Trophoblast cell (in vitro differentiated cells and primary cell): ENCODE results near the gene BOD1L1.

ENCODE experiments used
- DNase-seq, 2 donors: peaks; one replicate each; pipeline ENCODE4 v3.0.0-alpha.2; 2016
- H2AFZ ChIP-seq: 2 replicates; pipeline ENCODE4 v1.6.1; 2013; ENCODE audit warnings: low read length, moderate library complexity, mild to moderate bottlenecking; ENCODE audit not compliant: insufficient read depth, poor library complexity
- H2AK5ac ChIP-seq: 2 replicates; pipeline ENCODE4 v1.6.1; 2013; ENCODE audit warnings: mild to moderate bottlenecking, low read length
- H2BK120ac ChIP-seq: 2 replicates; pipeline ENCODE4 v1.6.1; 2013; ENCODE audit warnings: low read length, mild to moderate bottlenecking, moderate library complexity; ENCODE audit not compliant: insufficient read depth, poor library complexity
- H2BK12ac ChIP-seq: 2 replicates; pipeline ENCODE4 v1.6.1; 2013; ENCODE audit warnings: mild to moderate bottlenecking, low read length, moderate library complexity
- H2BK5ac ChIP-seq: 2 replicates; pipeline ENCODE4 v1.6.1; 2013; ENCODE audit warnings: low read length, low read depth, moderate library complexity, mild to moderate bottlenecking; ENCODE audit not compliant: poor library complexity
- H3K14ac ChIP-seq: 2 replicates; pipeline ENCODE4 v1.6.1; 2013; ENCODE audit warnings: mild to moderate bottlenecking, low read length
- H3K18ac ChIP-seq: 2 replicates; pipeline ENCODE4 v1.6.1; 2013; ENCODE audit warnings: mild to moderate bottlenecking, low read length
- H3K23ac ChIP-seq: 2 replicates; pipeline ENCODE4 v1.6.1; 2013; ENCODE audit warnings: low read length
- H3K27ac ChIP-seq: 2 replicates; pipeline ENCODE4 v1.5.1; 2013; ENCODE audit warnings: low read depth, mild to moderate bottlenecking, inconsistent platforms, low read length, moderate library complexity
- H3K27me3 ChIP-seq: 2 replicates; pipeline ENCODE4 v1.6.1; 2013; ENCODE audit warnings: inconsistent platforms, mild to moderate bottlenecking, low read length, moderate library complexity; ENCODE audit not compliant: insufficient read depth
- H3K36me3 ChIP-seq, 2 experiments: 1 replicate in 1 of 2; 2 replicates in 1 of 2; pipeline ENCODE4 v1.6.1; 2013; ENCODE audit warnings: low read length in 2 of 2, mild to moderate bottlenecking in 2 of 2, moderate library complexity in 1 of 2; ENCODE audit not compliant: insufficient read depth in 2 of 2, control insufficient read depth in 1 of 2
- H3K4ac ChIP-seq: 2 replicates; pipeline ENCODE4 v1.6.1; 2013; ENCODE audit warnings: low read depth, mild to moderate bottlenecking, low read length, moderate library complexity
- H3K4me1 ChIP-seq, 2 experiments: 1 replicate in 1 of 2; 2 replicates in 1 of 2; pipeline ENCODE4 v1.6.1; 2013; ENCODE audit warnings: low read length in 2 of 2, mild to moderate bottlenecking in 2 of 2, moderate library complexity in 1 of 2; ENCODE audit not compliant: insufficient read depth in 2 of 2, control insufficient read depth in 1 of 2
- H3K4me2 ChIP-seq: 2 replicates; pipeline ENCODE4 v1.6.1; 2013; ENCODE audit warnings: inconsistent platforms, mild to moderate bottlenecking, low read length, moderate library complexity
- H3K4me3 ChIP-seq: 2 replicates; pipeline ENCODE4 v1.5.1; 2013; ENCODE audit warnings: mild to moderate bottlenecking, low read depth, low read length, inconsistent platforms
- H3K79me1 ChIP-seq: one replicate; pipeline ENCODE4 v1.6.1; 2013; ENCODE audit warnings: low read length
- H3K79me2 ChIP-seq: 2 replicates; pipeline ENCODE4 v1.6.1; 2013; ENCODE audit warnings: low read length, mild to moderate bottlenecking; ENCODE audit not compliant: control insufficient read depth, insufficient read depth, poor library complexity
- H3K9ac ChIP-seq: 2 replicates; pipeline ENCODE4 v1.6.1; 2013; ENCODE audit warnings: mild to moderate bottlenecking, low read length
- H3K9me3 ChIP-seq: 2 replicates; pipeline ENCODE4 v1.6.1; 2013; ENCODE audit warnings: low read depth, mild to moderate bottlenecking, control low read depth, inconsistent platforms, low read length; ENCODE audit not compliant: insufficient read depth
- H4K12ac ChIP-seq: 2 replicates; pipeline ENCODE4 v1.6.1; 2013; ENCODE audit warnings: low read depth, mild to moderate bottlenecking, low read length, moderate library complexity
- H4K8ac ChIP-seq: 2 replicates; pipeline ENCODE4 v1.6.1; 2013; ENCODE audit warnings: low read depth, mild to moderate bottlenecking, low read length, moderate library complexity
- H4K91ac ChIP-seq: one replicate; pipeline ENCODE4 v1.6.1; 2013; ENCODE audit warnings: low read depth, mild to moderate bottlenecking, low read length, moderate library complexity
- WGBS: extraction: QIAGEN DNeasy Blood & Tissue Kit; methylation state at CpG from one replicate; pipeline ENCODE4 v1.1.7; 2013; ENCODE audit warnings: missing lambda C conversion rate; ENCODE audit not compliant: insufficient read length, insufficient coverage; ENCODE audit errors: extremely low coverage; 5-methylcytosine and 5-hydroxymethylcytosine counted together

BOD1L1 gene

GRCh38 chr4:13543032-13543838 lies 84.3 kb downstream of the BOD1L1 start:
- Histone ChIP-seq H4K91ac (no peak overlapping the region), H3K4me3 (no peak overlapping the region), H4K8ac (no peak overlapping the region), H3K9me3 (peaks cover 16% of the 10 kb centered on the region), H2BK120ac (no peak overlapping the region), H2AK5ac (no peak overlapping the region), H3K36me3 (no peaks in the 10 kb centered on the region), H2AFZ (no peak overlapping the region), H2BK12ac (no peak overlapping the region), H3K23ac (no peak overlapping the region), H3K27ac (no peak overlapping the region), H4K12ac (no peak overlapping the region), H3K79me1 (no peaks in the 10 kb centered on the region), H3K4me2 (peak overlapping the region; percentile 91), H3K18ac (no peak overlapping the region), H3K9ac (no peak overlapping the region), H3K4me1 (peaks cover 6 to 25% of the 10 kb centered on the region in 2 experiments), H3K4ac (no peak overlapping the region), H3K79me2 (no peaks in the 10 kb centered on the region), H2BK5ac (no peak overlapping the region), H3K14ac (no peak overlapping the region), H3K27me3 (peaks cover 82% of the 10 kb centered on the region)
- DNase-seq = no peak
- WGBS = no CpG with 5 or more reads among the region's 30 CpGs

GRCh38 chr4:13542577-13543031 lies 84.9 kb downstream of the BOD1L1 start:
- Histone ChIP-seq H3K4me1 (peaks cover 6 to 23% of the 10 kb centered on the region in 2 experiments), H3K18ac (no peak overlapping the region), H3K4me3 (no peak overlapping the region), H3K14ac (no peak overlapping the region), H3K23ac (no peak overlapping the region), H3K36me3 (no peaks in the 10 kb centered on the region), H3K9me3 (peaks cover 16% of the 10 kb centered on the region), H3K9ac (no peak overlapping the region), H2BK120ac (no peak overlapping the region), H3K4me2 (peak overlapping the region; percentile 53), H2AFZ (no peak overlapping the region), H3K79me2 (no peaks in the 10 kb centered on the region), H3K4ac (no peak overlapping the region), H2BK5ac (no peak overlapping the region), H3K79me1 (no peaks in the 10 kb centered on the region), H4K8ac (no peak overlapping the region), H4K12ac (no peak overlapping the region), H2BK12ac (no peak overlapping the region), H4K91ac (no peak overlapping the region), H3K27ac (no peak overlapping the region), H3K27me3 (peaks cover 82% of the 10 kb centered on the region), H2AK5ac (no peak overlapping the region)
- no peak for DNase-seq
- WGBS = no CpG with 5 or more reads among the region's 27 CpGs

GRCh38 chr4:13541720-13542576 lies 85.6 kb downstream of the BOD1L1 start:
- Histone ChIP-seq H3K23ac (no peak overlapping the region), H2BK120ac (no peak overlapping the region), H3K9me3 (peaks cover 18% of the 10 kb centered on the region), H3K4me3 (no peak overlapping the region), H3K18ac (no peak overlapping the region), H3K79me1 (no peaks in the 10 kb centered on the region), H3K4me1 (peaks cover 6 to 21% of the 10 kb centered on the region in 2 experiments), H3K4me2 (peak overlapping the region; percentile 53), H3K27me3 (peaks cover 82% of the 10 kb centered on the region), H3K4ac (no peak overlapping the region), H3K9ac (no peak overlapping the region), H2AK5ac (no peak overlapping the region), H2AFZ (no peak overlapping the region), H2BK5ac (no peak overlapping the region), H4K91ac (no peak overlapping the region), H3K36me3 (no peaks in the 10 kb centered on the region), H3K79me2 (no peaks in the 10 kb centered on the region), H3K14ac (no peak overlapping the region), H4K8ac (no peak overlapping the region), H4K12ac (no peak overlapping the region), H2BK12ac (no peak overlapping the region), H3K27ac (no peak overlapping the region)
- DNase-seq = peak in 1 of 2 donors; percentile 57
- WGBS = no CpG with 5 or more reads among the region's 79 CpGs

GRCh38 chr4:13541176-13541604 lies 86.3 kb downstream of the BOD1L1 start:
- Histone ChIP-seq H3K4me2 (no peak overlapping the region), H4K8ac (no peak overlapping the region), H2BK5ac (no peak overlapping the region), H3K27ac (no peak overlapping the region), H3K23ac (no peak overlapping the region), H2AK5ac (no peak overlapping the region), H3K14ac (no peak overlapping the region), H3K9ac (no peak overlapping the region), H3K4ac (no peak overlapping the region), H4K12ac (no peak overlapping the region), H3K18ac (no peak overlapping the region), H3K27me3 (peaks cover 82% of the 10 kb centered on the region), H2BK12ac (no peak overlapping the region), H3K4me1 (peaks cover 6 to 17% of the 10 kb centered on the region in 2 experiments), H3K36me3 (no peaks in the 10 kb centered on the region), H3K79me2 (no peaks in the 10 kb centered on the region), H2AFZ (no peak overlapping the region), H3K4me3 (no peak overlapping the region), H3K79me1 (no peaks in the 10 kb centered on the region), H2BK120ac (no peak overlapping the region), H3K9me3 (peaks cover 16% of the 10 kb centered on the region), H4K91ac (no peak overlapping the region)
- no peak for DNase-seq
- WGBS = no CpG with 5 or more reads among the region's 10 CpGs
